PC-3 (cell line): ENCODE measurements around the gene FANCE. TPM values are rescaled to one million over a fixed set of nuclear protein-coding genes. Genes with fewer than 3 reads are reported as not detected.

Source experiments
- ATAC-seq: fragments of 200-7000 bp; cut with Tn5 transposase; 2 replicates; pipeline ENCODE4 v1.9.1; 2020; ENCODE audit warnings: mild to moderate bottlenecking, moderate library complexity
- BruUV-seq: library from RNA; stranded (reverse); fragments of 400-500 nt; replicated peaks from 2 replicates; lab custom pipeline; 2021; lab: Mats Ljungman, UMichigan
- CTCF ChIA-PET: fragments of 300-600 bp; sonication (Branson Sonifier 250); formaldehyde crosslinking; loops from one replicate; lab custom pipeline; 2022; ENCODE audit warnings: antibody characterized with exemption; lab: Charles Lee
- POLR2A ChIA-PET: fragments of 300-600 bp; sonication (Branson Sonifier 250); formaldehyde crosslinking; loops from one replicate; lab custom pipeline; 2022; ENCODE audit warnings: antibody characterized with exemption; ENCODE audit not compliant: unreplicated experiment; lab: Charles Lee
- DNase-seq: peaks from one replicate; pipeline ENCODE4 v3.0.0-alpha.2; 2015
- H2AFZ ChIP-seq: fragments of 300-600 bp; sonication (generic); 2 replicates; pipeline ENCODE4 v1.6.0; 2016; ENCODE audit warnings: antibody characterized with exemption, low read length
- H3F3A ChIP-seq: fragments of 300-600 bp; sonication (generic); one replicate; pipeline ENCODE4 v1.6.0; 2017; ENCODE audit warnings: antibody characterized with exemption, low read length, control low read depth, mild to moderate bottlenecking; ENCODE audit not compliant: unreplicated experiment
- H3K27ac ChIP-seq: fragments of 300-600 bp; sonication (generic); 2 replicates; pipeline ENCODE4 v1.5.1; 2016; ENCODE audit warnings: mild to moderate bottlenecking, low read length
- H3K27me3 ChIP-seq: fragments of 300-600 bp; sonication (generic); 2 replicates; pipeline ENCODE4 v1.6.1; 2016; ENCODE audit warnings: low read length, mixed read lengths
- H3K36me3 ChIP-seq: fragments of 300-600 bp; sonication (generic); 2 replicates; pipeline ENCODE4 v1.6.1; 2016; ENCODE audit warnings: low read depth, mixed run types, low read length, mixed read lengths
- H3K4me1 ChIP-seq: fragments of 300-600 bp; sonication (generic); 2 replicates; pipeline ENCODE4 v1.5.1; 2016; ENCODE audit warnings: low read length; ENCODE audit not compliant: insufficient read depth
- H3K4me2 ChIP-seq: fragments of 300-600 bp; sonication (generic); 2 replicates; pipeline ENCODE4 v1.6.0; 2016; ENCODE audit warnings: low read length
- H3K4me3 ChIP-seq: fragments of 300-600 bp; sonication (generic); 2 replicates; pipeline ENCODE4 v1.5.1; 2016; ENCODE audit warnings: mild to moderate bottlenecking, low read length, mixed read lengths
- H3K79me2 ChIP-seq: fragments of 300-600 bp; sonication (generic); 2 replicates; pipeline ENCODE4 v1.6.1; 2017; ENCODE audit warnings: low read length, mixed read lengths
- H3K9ac ChIP-seq: fragments of 300-600 bp; sonication (generic); 2 replicates; pipeline ENCODE4 v1.6.0; 2016; ENCODE audit warnings: mild to moderate bottlenecking, low read length
- H3K9me2 ChIP-seq: fragments of 300-600 bp; sonication (generic); replicated peaks from 2 replicates; pipeline ENCODE4 v1.6.1; 2016; ENCODE audit warnings: mixed run types, low read length, mixed read lengths
- H3K9me3 ChIP-seq: fragments of 300-600 bp; sonication (generic); 2 replicates; pipeline ENCODE4 v1.6.1; 2016; ENCODE audit warnings: low read length, mixed read lengths
- H4K20me1 ChIP-seq: fragments of 300-600 bp; sonication (generic); 2 replicates; pipeline ENCODE4 v1.6.1; 2016; ENCODE audit warnings: low read length, mixed read lengths
- EZH2 ChIP-seq: fragments of 300-600 bp; sonication (generic); IDR thresholded peaks from one replicate; pipeline ENCODE4 v1.6.1; 2017; ENCODE audit warnings: antibody characterized with exemption, mild to moderate bottlenecking, low read length; ENCODE audit not compliant: unreplicated experiment
- EZH2phosphoT487 ChIP-seq: fragments of 300-600 bp; sonication (generic); IDR thresholded peaks from 2 replicates; pipeline ENCODE4 v1.6.1; 2018; ENCODE audit warnings: mild to moderate bottlenecking, antibody characterized with exemption, low read length, borderline replicate concordance
- intact Hi-C: fragments of 100-400 bp; cut with micrococcal nuclease; formaldehyde crosslinking; loops from 2 replicates; pipeline ENCODE4 v1.9.0; 2023
- total RNA-seq: library from RNA; depleted of rRNA; stranded (reverse); fragments of >200 nt; gene quantifications from 2 replicates; pipeline ENCODE4 v1.2.3, GENCODE V29; 2014
- TF ChIP-seq, protein P1 (sequence below): fragments of 300-600 bp; sonication (generic); conservative IDR thresholded peaks from 2 replicates; pipeline ENCODE4 v1.5.1; 2017; ENCODE audit warnings: antibody characterized with exemption, low read depth, mild to moderate bottlenecking, low read length

Gene FANCE
- total RNA-seq, 1 experiment from 2014 or later, result 13.8 TPM

DNA sequence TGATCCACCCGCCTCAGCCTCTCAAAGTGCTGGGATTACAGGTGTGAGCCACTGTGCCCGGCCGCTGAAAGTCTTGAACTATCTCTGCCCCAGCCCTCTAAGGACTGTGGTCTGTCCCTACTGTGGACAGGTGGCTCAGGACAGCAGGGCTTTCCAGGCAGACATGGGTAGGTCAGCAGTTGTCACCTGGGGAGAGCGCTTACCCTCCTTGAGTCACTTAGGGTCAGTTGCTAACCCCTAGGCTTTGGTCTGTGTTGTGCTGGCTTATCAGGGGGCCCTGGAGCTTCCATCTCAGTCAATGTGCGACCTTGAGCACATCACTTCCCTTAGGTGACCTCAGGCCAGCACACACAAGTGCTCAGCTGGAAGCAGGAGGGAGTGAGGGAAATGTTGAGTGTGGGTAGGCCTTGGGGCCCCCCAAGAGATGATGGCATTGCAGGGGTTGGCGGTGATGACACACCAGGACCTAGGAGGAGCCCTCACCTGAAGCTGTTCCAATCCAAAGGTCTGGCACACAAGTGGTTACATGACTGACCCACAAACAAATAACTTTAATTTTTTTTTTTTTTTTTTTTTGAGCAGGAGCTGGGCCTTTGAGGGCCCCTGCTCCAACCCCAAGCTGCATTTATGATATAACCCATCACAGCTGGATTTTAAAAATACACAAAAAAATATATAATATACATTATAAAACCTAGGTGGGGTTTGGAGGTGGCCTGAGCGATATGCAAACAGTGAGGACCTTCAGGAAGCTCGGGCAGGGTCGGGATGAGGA is 21.1 kb downstream of the FANCE start:
- Histone ChIP-seq H3K4me3 (no peak overlapping the region), H2AFZ (no peak overlapping the region), H3F3A (peaks cover 41% of the 10 kb centered on the region), H3K27ac (no peak overlapping the region), H3K4me2 (no peak overlapping the region), H4K20me1 (peaks cover 52% of the 10 kb centered on the region), H3K27me3 (no peaks in the 10 kb centered on the region), H3K79me2 (peaks cover 41% of the 10 kb centered on the region), H3K9me2 (no peaks in the 10 kb centered on the region), H3K9me3 (no peaks in the 10 kb centered on the region), H3K36me3 (peaks cover 47% of the 10 kb centered on the region), H3K4me1 (peaks cover 19% of the 10 kb centered on the region), H3K9ac (no peak overlapping the region)
- ChIA-PET POLR2A (interaction anchor here (0.6 kb wide), 1 partner anchor 145 kb away, joined by 5 read pairs; no protein-coding TSS in a partner anchor), CTCF (interaction anchor here (0.6 kb wide), 1 partner anchor 232 kb away, joined by 3 read pairs; no protein-coding TSS in a partner anchor)
- intact Hi-C loops, result no loop called here
- no peak for TF ChIP-seq EZH2
- no peak for TF ChIP-seq EZH2phosphoT487
- TF ChIP-seq, protein P1, sequence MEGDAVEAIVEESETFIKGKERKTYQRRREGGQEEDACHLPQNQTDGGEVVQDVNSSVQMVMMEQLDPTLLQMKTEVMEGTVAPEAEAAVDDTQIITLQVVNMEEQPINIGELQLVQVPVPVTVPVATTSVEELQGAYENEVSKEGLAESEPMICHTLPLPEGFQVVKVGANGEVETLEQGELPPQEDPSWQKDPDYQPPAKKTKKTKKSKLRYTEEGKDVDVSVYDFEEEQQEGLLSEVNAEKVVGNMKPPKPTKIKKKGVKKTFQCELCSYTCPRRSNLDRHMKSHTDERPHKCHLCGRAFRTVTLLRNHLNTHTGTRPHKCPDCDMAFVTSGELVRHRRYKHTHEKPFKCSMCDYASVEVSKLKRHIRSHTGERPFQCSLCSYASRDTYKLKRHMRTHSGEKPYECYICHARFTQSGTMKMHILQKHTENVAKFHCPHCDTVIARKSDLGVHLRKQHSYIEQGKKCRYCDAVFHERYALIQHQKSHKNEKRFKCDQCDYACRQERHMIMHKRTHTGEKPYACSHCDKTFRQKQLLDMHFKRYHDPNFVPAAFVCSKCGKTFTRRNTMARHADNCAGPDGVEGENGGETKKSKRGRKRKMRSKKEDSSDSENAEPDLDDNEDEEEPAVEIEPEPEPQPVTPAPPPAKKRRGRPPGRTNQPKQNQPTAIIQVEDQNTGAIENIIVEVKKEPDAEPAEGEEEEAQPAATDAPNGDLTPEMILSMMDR, result no peak
- DNase-seq, result no peak
- no peak for ATAC-seq
- no TSS peak for BruUV-seq

DNA sequence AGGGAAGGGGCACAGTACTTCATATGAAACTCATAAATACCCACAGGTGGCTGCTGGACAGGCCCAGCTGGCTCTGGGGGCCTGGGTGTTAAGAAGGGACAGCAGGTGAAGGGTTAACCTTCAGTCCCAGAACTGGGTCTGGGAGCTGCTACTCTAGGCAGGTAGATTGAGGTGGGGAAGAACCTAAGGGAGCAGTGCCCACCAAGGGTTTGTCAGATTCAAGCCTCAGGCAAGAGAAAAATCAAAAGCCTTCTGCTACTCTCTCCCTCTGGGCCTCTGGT is 21.7 kb downstream of the FANCE start:
- H4K20me1 ChIP-seq, result peaks cover 49% of the 10 kb centered on the region
- no TSS peak for BruUV-seq
- CTCF ChIA-PET, result interaction anchor here (0.6 kb wide), 1 partner anchor 233 kb away, joined by 3 read pairs; no protein-coding TSS in a partner anchor

More for the DNA sequence above, 21.7 kb downstream of the FANCE start:
- Histone ChIP-seq H3K4me3 (no peak overlapping the region), H3K9ac (no peak overlapping the region), H3K36me3 (peaks cover 44% of the 10 kb centered on the region), H3K9me3 (no peaks in the 10 kb centered on the region), H3K79me2 (peaks cover 36% of the 10 kb centered on the region), H3K27ac (no peak overlapping the region), H3F3A (peaks cover 41% of the 10 kb centered on the region), H3K4me1 (peaks cover 19% of the 10 kb centered on the region), H2AFZ (no peak overlapping the region), H3K27me3 (no peaks in the 10 kb centered on the region), H3K9me2 (no peaks in the 10 kb centered on the region), H3K4me2 (no peak overlapping the region)
- no peak for DNase-seq
- intact Hi-C loops, result no loop called here
- TF ChIP-seq, protein P1, result no peak
- no peak for TF ChIP-seq EZH2
- no peak for TF ChIP-seq EZH2phosphoT487
- no peak for ATAC-seq
- POLR2A ChIA-PET, result interaction anchor here (0.6 kb wide), 1 partner anchor 146 kb away, joined by 5 read pairs; no protein-coding TSS in a partner anchor
